A673 (cell line): ENCODE measurements around the gene HARS1.

Experiments
- EZH2 ChIP-seq: fragments of 200-600 bp; sonication (generic); IDR thresholded peaks from 2 replicates; pipeline ENCODE4 v1.6.1; 2017; ENCODE audit warnings: borderline replicate concordance, low read depth, mild to moderate bottlenecking, mixed read lengths, antibody characterized with exemption, low read length; ENCODE audit not compliant: poor library complexity, severe bottlenecking
- TF ChIP-seq, protein P1 (sequence below): fragments of 300-800, 200-600 bp; sonication (generic); conservative IDR thresholded peaks from 2 replicates; pipeline ENCODE4 v1.5.1; 2017; ENCODE audit warnings: low read depth, mild to moderate bottlenecking, antibody characterized with exemption, low read length, moderate library complexity, mixed read lengths

DNA sequence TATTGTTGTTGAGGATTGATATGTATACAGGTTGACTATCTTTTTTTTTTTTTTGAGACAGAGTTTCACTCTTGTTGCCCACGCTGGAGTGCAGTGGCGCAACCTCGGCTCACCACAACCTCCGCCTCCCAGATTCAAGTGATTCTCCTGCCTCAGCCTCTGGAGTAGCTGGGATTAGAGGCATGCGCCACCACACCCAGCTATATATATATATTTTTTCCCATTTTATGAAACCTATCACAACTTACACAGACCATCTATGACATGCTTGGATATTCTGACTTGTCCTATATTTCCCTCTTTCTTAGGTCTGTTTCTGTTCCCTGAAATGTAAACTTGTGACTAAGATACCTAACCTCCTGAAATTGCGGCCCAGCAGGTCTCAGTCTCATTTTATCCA, 63.2 kb downstream of the HARS1 start:
- TF ChIP-seq, protein P1, sequence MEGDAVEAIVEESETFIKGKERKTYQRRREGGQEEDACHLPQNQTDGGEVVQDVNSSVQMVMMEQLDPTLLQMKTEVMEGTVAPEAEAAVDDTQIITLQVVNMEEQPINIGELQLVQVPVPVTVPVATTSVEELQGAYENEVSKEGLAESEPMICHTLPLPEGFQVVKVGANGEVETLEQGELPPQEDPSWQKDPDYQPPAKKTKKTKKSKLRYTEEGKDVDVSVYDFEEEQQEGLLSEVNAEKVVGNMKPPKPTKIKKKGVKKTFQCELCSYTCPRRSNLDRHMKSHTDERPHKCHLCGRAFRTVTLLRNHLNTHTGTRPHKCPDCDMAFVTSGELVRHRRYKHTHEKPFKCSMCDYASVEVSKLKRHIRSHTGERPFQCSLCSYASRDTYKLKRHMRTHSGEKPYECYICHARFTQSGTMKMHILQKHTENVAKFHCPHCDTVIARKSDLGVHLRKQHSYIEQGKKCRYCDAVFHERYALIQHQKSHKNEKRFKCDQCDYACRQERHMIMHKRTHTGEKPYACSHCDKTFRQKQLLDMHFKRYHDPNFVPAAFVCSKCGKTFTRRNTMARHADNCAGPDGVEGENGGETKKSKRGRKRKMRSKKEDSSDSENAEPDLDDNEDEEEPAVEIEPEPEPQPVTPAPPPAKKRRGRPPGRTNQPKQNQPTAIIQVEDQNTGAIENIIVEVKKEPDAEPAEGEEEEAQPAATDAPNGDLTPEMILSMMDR = no peak
- no peak for TF ChIP-seq EZH2
